HG02623 (cell line): Measurements from ENCODE around the gene MTCL1.

ENCODE experiments used
- ATAC-seq: cut with Tn5 transposase; IDR thresholded peaks from one replicate; pipeline ENCODE4 v1.9.1; 2021; ENCODE audit warnings: moderate library complexity; ENCODE audit not compliant: unreplicated experiment

MTCL1 gene

DNA sequence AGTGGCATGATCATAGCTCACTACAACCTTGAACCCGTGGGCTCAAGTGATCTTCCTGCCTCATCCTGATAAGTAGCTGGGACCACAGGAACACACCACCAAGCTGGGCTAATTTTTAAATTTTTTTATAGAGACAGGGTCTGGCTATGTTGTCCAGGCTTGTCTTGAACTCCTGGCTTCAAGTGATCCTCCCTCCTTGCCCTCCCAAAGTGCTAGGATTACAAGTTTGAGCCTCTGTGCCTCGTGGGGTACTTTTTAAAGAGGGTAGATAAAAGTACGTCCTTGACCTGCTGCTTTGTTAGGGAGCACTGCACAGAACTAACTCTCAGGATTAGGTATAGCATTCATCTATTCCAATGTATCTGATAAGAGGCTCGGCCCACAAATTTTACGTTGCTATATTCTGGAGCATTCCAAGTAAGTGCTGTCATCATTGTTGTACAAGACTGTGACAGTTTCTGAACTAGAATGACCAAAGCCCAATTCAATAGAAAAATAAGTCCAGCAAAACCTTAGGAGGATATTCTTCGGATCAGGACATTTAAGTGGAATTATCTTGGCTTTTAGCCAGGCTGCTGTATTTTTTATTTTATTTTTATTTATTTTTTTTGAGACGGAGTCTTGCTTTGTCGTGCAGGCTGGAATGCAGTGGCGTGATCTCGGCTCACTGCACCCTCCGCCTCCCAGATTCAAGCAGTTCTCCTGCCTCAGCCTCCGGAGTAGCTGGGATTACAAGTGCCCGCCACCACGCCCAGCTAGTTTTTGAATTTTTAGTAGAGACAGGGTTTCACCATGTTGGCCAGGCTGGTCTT is 4.1 kb downstream of the MTCL1 start:
- no peak for ATAC-seq

DNA sequence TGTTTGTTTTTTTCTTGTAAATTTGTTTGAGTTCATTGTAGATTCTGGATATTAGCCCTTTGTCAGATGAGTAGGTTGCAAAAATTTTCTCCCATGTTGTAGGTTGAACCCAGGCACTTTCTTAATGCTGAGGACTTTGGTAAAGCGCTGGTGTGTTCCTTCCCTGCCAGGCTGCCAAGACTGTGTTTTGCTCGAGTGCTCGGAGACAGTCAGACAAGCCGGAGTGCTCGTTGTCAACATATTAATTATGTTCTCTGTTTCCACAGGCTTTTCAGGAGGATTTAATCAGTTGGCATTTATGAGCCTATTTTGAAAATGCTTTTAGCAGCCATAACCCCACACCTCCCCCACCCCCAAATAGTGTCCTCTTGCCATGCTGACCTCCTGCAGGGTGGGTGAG is 6.4 kb downstream of the MTCL1 start:
- no peak for ATAC-seq

- ATAC-seq = no peak
Observed at GRCh38 chr18:8713691-8714090, 8.3 kb downstream of the MTCL1 start.

DNA sequence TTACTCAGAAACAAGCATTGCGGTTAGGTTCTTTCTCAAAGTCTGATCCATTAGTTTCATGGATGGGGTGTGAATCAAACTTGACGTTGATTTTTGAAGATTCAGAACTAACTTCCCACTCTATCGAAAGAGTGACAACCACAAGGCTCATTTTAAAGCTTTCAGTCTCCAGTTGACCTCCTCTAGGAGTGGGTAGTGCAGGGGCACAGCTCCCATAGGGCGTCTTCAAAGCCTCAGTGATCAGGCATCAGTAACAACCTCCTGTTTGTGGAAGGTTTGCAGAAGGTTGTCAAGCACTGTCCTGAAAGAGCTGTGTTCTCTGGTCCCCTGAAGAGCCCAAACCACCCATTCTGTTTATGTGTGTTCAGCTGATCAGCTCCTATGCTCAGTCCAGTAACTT is 10.2 kb downstream of the MTCL1 start:
- ATAC-seq = no peak

DNA sequence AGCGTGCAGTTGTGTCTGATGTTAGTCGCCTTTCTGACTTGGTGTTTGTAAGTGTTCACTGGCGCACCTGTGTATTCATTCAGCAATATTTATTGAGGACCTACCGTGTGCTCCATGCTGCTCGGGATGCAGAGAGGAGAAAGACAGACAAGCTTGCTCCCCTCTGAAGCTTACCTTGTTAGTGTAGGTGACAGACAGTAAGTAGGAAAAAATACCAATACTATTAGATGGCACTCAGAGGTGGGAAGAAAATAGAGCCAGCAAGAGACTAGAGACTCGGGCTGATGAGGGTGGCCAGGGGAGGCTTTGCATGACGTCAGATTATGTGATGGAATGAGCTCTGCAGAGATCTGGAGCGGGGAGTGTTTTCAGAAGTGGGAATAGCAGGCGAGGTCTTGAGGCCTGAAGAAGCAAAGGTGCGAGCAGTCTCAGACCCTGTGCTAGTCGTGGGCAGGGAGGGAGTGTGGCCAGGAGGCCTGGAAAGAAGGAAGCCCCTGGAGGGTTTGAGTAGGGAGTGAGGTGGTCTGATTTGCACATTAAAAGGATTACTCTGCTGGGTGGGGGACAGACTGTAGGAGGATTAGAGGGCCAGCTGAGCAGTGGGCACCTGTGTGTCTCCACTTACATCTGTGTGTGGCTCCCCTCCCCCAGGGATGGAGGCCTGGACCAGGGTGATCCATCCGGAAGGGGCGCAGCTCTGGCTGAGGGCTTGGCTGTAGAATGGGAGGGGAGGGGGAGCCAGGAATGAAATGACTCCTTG is 11.8 kb downstream of the MTCL1 start:
- ATAC-seq = no peak

GRCh38 chr18:8718401-8718913 is 13.1 kb downstream of the MTCL1 start:
- ATAC-seq = no peak

DNA sequence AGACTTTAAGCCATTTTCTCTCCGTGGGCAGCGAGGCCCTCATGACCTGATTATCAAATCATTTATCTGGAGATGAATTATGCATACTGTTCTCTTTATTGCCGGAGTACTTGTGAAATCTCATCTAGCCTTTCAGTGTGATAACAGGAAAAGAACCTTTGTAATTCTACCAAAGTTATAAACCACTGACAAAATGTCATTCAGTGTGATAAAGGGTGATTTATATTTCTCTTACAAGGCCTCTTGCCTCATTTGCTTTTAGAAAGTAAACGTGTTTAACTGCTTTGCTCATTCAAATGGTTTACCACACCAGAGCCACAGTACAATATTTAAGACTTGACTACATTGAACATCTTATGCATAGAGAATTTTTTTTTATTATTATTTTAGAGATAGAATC is 13.8 kb downstream of the MTCL1 start:
- ATAC-seq = no peak

GRCh38 chr18:8720141-8720540 is 14.8 kb downstream of the MTCL1 start:
- no peak for ATAC-seq

DNA sequence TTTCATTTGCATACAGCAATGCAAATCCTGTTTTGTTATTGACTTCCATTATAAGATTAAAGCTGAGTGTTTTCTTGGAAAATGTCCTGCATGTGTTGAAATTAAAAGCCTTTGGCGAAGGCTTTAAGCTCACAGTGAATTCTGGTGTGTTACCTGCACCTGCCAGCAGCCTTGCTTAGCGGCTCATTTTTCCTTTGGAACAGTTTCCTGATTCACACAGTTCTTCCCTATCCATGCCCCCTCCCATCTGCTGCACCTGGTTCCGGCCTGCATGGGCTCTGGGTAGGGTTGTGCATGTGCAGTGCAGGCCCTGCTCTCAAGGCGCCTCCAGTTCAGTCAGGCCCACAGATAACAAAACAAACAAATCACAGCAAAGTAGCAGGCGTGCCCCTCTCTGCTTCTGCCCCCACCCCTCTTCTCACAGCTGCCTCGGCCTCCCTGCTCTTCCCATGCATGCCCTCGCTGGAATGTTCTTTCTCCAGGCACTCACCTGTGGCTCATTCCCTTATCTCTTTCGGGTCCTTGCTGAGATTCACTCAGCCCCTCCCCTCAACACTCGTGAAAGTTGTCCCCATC is 15.8 kb downstream of the MTCL1 start:
- ATAC-seq = no peak

- no peak for ATAC-seq
Observed at GRCh38 chr18:8721716-8722115, 16.4 kb downstream of the MTCL1 start.

DNA sequence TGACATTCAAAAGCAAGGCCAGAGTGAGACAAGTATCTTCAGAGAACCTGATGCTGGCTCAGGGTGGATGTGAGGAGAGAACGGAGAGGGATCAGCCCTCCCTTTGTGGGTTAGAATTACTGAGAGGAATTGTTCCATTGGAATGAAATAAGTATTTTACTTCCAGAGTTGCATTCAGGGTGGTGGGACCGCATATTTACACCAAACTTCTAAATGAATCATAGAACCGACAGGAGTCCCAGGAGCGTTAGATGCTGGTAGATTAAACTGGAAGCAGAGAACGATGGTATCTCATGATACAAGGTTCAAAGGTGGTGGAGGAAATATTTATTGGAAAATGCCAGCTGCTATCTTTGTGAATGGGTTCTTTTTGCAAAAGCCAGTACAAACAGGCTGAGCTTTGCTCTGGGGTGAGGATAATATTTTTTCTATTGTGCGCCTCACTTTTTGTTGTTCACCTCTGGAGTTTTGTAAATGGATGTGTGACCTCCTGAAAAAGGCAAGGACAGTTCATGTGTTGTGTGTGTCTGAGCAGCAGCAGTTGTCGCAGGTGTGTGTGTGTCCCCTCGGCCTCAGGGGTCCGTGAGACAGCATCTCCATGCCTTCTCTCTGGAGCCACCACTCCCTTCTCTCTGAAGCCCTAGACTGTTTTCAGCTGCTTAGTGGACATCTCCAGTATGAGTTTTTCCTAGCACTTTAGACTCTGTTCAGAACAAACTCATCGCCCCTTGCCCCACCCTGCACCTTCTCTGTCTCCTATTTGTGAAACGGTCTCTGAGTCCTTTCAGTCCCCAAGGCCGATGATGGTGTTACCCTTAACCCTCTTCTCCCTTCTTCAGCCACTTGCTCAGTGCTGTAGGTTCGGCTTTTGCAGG is 17.8 kb downstream of the MTCL1 start:
- ATAC-seq = no peak

- ATAC-seq = no peak
Observed at GRCh38 chr18:8724452-8724851, 19.1 kb downstream of the MTCL1 start.

DNA sequence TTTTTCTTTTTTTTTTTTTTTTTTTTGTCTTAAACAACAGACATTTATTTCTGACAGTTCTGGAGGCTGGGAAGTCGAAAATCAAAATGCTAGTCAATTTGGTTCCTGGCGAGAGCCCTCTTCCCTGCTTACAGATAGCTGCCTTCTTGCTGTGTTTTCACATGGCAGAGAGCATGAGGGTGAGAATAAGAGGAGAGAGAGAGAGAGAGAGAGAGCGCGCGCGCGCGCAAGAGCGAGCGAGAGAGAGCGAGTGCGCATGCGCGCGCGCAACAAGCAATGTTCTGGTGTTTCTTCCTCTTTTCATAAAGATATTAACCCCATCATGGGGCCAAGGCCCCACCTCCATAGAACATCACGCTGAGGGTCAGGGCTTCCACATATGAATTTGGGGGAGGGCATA is 20.9 kb downstream of the MTCL1 start:
- ATAC-seq = no peak

DNA sequence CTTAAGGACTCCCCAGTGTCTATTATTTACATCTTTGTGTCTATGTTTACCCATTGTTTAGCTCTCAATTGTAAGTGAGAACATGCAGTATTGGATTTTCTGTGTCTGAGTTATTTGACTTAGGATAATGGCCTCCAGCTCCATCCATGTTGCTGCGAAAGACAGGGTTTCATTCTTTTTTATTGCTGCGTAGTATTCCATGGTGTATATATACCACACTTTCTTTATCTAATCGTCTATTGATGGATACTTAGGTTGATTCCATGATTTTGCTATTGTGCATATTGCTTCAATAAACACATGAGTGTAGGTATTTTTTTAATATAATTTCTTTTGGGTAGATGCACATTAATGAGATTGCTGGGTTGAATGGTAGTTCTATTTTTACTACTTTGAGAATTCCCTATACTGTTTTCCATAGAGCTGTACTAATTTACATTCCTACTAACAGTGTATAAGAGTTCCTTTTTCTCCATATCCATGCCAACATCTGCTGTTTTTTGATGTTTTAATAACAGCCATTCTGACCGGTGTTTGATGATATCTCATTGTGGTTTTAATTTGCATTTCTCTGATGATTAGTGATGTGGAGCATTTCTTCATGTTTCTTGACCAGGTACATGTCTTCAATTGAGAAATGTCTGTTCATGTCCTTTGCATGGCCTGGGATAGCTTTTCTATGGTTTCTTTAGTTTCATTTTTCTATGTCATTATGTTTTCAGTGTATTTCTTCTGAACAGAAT is 21.8 kb downstream of the MTCL1 start:
- ATAC-seq = no peak

DNA sequence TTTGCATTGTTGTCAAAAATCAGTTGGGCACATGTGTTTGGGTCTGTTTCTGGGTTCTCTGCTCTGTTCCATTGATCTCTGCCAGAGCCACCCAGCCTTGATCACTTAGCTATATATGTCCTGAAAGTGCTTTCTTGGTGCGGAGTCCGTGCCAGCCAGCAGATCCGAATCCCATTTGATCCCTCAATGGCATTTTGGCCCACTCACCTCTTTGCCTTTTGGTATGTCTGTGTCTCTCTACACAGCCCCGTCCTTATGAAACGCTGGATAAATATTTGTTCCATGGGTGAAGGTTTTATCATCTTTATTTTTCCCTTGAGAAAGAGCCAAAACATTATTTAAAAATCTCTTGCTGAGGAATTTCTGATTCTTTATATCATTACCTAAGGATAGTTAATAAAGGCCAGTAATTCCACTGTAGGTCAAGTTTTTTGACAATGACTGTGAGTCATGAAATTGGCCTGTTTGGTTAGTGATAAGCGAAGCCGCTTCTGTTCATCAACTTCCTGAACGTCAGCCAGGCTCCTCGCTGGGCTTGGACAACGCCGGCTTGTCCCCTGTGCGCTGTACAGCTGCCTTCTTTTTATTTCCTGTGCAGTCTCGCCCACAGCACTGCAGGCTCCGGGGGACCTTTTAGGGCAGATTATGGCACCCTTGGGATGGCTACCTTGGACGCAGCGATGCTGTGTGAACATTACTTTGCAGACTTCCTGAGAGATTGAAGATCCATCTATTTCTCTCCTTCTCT is 24.9 kb downstream of the MTCL1 start:
- no peak for ATAC-seq

DNA sequence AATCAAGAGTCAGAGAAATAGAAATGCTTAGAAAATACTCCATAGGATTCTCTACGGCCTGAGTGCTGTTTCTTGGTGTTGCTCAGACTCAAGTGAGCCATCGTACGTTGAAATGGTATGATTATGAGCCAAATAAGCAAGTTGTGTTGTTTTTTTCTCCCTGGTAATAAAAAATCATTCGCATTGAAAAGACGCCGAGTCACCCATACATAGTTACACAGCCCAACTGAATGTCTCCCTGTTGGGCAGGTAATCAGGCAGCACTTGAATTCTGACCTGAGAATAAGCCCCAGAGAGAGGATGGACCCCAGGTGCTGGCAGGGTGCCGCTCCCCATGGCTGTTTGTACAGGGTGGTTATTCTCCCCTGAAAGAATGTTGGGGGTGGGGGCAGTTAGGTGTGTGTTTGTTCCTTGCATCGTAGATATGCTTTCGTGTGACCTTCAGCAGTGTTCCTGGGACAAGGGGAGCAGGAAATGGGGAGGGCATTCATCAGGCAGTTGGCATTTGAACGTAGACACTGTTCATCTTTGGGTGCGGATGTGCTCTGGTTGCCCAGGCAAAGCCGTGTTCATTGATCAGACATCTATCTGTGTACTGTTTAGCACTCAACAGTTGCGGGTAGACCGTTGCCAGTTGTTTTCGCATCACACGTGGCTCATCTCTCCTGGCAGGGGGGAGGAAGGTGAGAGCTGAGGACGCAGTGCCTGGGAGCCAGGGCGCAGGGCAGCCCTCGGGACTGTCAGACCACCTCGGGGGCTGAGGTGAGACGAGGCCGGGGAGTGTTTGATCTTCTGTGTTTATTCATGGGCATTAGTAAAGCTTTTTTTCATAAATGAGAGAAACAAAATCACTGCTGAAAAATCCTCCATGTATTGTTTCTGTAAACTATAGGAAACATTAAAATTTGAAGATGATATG is 27.3 kb downstream of the MTCL1 start:
- ATAC-seq = no peak

DNA sequence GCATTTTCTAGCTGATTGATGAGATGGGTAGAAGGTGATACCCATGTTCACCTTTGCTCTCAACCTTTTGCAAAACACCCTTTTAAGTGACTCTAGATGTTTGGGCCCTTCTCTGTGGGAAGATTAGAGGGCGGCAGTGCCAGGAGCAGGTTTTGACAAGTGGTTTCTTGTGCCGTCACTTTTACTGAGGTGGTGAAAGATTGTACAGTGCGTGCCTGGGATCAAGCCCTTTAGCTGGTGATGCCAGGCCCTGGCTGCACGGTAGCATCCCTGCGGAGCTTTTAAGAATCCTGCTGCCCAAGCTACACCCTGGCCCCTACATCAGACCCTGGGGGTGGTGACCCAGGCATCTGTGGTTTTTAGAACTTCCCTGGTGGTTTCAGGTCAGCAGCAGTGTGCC is 29.1 kb downstream of the MTCL1 start:
- no peak for ATAC-seq

DNA sequence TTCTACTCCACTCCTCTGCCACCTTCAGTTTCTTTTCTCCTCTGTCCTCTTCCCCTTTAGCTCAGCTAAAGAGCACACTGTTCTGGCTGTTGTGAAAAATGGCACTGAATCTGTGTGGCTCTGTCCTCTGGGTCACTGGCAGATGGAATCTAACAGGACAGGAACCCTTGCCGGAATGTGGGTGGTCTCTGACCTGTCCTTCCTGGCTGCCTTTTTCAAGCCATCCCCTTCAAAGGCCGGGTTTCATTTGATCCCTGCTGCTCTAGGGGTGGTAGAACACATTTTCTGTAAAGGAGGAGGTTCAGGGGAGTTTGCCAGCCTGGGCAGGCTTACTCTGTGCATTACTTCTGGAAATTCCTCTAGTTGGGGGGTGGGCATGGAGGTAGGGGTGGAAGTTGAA is 29.9 kb downstream of the MTCL1 start:
- ATAC-seq = no peak
